HTR-8/SVneo (cell line): Measurements from ENCODE around the gene ZFP14.

Experiments
- DNase-seq: peaks from one replicate; pipeline ENCODE4 v3.0.0; 2011; ENCODE audit warnings: low spot score, mixed read lengths; ENCODE audit not compliant: insufficient read length
- FAIRE-seq: peaks from 2 replicates; lab custom pipeline; 2011; peaks lifted over from hg19 to GRCh38; lab: Jason Lieb, UNC

ZFP14 gene

DNA sequence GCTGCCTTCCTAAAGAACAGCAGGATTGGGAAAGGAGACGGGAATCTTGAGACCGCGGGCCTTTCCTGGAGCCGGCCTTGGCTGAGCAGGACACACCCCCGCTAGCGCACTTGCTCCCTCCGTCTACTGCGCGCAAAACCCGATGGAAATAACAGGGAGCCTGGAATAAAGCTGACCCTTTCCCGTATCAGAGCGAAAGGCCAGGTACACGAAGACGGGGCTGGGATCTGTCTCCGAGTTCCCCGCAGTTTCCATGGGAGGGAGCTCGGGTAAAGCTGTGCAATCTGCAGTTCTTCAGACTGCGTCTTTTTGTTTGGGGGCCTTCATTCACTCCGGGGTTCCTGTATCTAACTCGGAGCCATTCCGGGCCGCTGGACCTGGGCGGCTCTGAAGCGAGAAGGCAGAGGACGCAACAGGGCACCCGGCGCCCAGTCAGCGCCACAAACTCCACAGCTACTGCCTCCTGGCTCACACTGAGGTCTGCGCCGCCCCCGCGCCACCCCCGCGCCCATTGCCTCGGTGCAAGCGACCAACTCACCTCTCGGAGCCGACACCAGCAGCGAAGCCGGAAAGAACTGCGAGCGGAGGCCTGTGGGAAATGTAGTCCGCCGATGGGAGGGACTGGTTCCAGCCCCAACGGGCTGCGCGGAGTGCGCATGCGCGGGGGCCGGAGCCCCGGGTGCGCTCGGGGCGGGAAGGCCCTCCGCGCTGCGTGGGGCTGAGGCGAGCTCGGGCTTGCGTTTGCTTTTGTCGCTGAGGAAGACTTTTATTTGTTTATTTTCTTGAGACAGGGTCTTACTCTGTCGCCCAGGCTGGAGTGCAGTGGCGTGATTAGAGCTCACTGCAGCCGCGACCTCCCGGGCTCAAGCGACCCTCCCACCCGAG, at the start of gene ZFP14:
TSS of gene ZFP14 (minus strand) at position 577 of the 885 bp plus-strand sequence. CDS start 11,309 bp downstream, outside the sequence.
- FAIRE-seq (peak; percentile 89), DNase-seq (peak; percentile 99)

DNA sequence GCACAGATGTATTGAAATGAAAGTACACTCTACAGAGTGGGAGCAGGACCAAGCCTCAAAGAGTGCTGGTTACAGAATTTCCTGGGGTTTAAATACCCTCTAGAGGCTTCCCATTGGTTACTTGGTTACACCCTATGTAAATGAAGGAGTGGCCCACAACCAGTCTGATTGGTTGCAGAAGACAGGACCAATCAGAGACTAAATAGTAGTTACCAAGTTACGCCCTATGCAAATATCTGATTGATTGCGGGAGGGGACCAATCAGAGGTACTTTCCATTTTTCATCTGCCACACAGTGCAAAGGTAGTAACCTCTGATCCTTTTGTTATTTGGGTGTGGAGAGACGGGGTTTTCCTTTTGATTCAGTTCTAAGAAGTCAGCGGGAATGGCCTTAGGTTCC, 44.9 kb upstream of the ZFP14 start:
- DNase-seq (no peak), FAIRE-seq (no peak)

DNA sequence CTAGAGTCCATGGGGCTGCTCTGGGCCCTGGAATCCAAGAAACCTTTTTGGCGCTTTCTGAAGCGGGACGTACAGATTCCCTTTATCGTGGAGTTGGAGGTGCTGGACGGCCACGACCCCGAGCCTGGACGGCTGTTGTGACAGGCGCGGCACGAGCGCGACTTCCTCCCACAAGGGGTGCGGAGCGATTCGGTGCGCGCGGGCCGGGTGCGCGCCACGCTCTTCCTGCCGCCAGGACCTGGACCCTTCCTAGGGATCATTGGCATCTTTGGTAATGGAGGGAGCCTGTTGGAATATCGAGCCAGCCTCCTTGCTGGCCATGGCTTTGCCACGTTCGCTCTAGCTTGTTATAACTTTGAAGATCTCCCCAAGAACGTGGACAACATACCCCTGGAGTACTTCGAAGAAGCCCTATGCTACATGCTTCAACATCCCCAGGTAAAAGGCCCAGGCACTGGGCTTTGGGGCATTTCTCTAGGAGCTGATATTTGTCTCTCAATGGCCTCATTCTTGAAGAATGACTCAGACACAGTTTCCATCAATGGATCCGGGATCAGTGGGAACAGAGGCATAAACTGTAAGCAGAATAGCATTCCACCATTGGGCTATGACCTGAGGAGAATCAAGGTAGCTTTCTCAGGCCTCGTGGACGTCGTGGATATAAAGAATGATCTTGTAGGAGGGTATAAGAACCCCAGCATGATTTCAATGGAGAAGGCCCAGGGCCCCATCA, 42.9 kb upstream of the ZFP14 start:
- FAIRE-seq (no peak), DNase-seq (no peak)

DNA sequence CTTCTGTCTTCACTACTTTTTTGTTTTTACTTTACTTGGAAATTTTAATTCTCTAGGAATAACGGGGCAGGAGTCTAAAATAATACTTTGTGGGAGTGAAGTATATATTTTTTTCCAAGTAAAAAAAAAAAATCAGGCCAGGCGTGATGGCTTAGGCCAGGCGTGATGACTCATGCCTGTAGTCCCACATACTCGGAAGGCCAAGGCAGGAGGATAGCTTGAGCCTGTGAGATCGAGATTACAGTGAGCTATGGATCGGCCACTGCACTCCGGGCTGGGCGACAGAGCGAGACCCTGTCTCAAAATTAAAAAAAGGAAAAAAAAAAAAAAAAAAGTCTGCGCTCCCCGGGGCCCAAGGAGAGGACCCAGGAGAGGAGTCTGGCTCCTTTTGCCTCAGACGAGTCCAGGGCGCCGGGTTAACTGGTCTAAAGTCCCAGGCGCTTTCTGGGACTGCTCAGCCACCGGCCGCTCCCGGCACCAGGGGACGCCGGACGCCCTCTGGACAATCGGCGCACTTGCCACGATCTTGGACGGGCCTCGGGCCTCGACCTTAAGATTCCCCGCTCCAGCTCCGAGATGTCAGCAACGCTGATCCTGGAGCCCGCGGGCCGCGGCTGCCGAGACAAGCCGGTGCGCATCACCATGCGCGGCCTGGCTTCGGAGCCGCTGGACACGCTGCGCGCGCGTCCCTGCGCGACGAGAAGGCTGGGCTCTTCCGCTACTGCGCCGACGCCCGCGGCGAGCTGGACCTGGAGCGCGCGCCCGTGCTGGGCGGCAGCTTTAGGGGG, 42.2 kb upstream of the ZFP14 start:
- DNase-seq (no peak), FAIRE-seq (no peak)

DNA sequence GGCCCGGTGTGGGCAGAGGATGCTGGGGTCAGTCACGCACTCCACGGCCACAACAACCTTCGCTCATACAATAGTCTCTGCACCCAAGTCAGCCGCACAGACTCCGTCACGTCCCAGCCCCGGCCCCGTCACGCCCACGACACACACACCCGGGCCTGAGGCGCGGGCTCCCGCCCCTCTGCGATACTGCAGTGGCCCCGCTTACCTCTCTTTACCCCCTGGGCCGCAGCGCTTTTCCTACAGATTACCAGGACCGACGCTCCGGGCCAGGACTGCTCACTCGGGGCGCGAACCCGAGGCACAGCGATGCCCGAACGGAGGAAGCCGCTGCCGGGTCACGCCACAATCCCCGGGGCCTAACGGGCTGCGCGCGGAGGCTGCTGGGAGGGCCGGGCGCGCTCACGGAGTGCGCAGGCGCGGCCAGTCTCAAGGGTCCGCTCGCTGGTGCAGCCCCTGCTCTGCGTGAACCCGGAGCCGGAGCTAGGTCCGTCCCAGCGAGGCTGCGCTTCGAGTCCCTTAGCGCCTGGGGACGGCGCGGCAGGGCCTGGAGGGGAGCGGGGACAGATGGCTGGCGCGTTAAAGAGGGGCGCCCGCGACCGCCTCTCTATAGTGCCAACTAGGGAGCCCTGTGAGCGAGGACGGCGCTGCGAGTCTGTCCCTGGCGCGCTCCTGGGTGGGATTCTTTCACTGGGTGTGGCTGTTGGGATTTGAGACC, 39.4 kb upstream of the ZFP14 start, which contains the start of gene ZFP82:
TSS of gene ZFP82 (minus strand) at position 358 of the 715 bp plus-strand sequence. CDS start 8,855 bp downstream, outside the sequence.
- FAIRE-seq: peak; percentile 90
- peak; percentile 88 for DNase-seq

GRCh38 chr19:36417752-36418286, 38.8 kb upstream of the ZFP14 start:
- DNase-seq (no peak), FAIRE-seq (no peak)

DNA sequence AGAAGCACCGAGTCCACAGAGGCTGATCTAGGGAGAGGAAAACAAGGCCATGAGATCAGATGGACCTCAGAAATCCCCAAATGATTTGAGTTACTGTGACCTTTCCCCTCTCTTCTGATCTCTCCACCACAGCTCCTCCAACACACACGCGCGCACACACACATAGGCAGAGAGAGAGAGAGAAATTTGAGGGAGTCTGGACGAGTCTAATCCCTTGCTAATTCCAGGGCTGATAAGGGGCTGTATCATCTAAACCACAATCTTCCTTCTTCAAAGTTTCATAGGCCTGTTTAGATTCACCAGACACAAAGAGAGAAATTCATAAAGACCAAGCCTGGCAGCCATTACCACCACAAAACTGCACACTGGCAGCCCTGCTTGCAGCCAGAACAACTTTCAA, 30.8 kb upstream of the ZFP14 start:
- FAIRE-seq (no peak), DNase-seq (no peak)

DNA sequence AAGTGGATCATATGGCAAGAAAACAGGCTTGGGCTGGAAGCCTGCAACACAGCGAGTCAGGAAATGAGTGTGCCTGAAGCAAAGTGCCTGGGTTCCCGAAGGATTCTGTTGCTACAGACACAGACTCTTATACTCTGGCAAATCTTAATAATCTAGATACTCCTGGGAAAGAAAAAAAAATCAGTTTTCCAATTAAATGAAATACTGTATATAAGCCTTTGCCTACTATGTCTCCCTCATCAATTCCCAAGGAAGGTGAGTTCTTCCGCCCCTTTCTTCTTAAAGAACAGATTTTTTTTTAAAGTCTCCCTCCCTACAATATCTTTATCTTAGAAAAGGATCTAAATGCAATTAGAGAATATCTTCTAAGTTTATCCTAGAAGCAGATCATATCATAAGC, 29.1 kb upstream of the ZFP14 start:
- DNase-seq: no peak
- FAIRE-seq: no peak

GRCh38 chr19:36404498-36404897, 25.5 kb upstream of the ZFP14 start:
- DNase-seq: no peak
- FAIRE-seq: no peak

DNA sequence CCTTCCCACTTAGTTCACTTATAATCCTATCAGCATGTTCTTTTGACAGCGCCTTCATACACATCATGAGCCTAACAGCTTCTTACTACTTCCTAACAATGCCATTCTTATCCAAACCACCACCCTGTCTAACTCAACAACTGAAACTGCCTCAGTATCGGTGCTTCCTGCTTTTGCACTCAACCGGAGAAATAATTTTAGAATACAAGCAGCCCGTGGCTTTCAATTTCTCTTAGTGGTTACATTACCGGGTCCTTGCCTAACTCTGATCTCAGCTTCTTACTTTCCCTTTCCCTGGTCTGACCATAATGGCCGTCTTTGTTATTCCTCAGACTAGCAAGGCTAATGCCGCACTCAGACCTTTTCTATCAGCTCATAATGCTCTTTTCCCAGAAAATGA, 22.5 kb upstream of the ZFP14 start:
- FAIRE-seq (no peak), DNase-seq (no peak)

DNA sequence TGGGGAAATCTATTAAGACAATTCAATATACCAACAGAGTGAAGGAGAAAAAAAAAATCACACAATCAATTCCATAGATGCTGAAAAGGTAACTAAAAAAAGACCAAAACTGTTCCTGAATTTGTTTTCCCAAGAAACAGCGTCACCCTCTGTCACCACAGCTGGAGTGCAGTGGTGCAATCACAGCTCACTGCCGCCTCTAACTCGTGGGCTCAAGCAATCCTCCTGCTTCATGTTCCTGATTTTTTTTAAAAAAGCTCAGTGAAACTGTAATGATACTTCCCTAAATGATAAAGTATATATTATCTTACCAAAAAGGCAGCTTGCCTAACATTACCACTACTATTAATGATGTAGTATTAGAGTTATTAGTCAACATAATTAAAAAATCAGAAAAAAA, 19.6 kb upstream of the ZFP14 start:
- DNase-seq (no peak), FAIRE-seq (no peak)

- FAIRE-seq (no peak), DNase-seq (no peak)
Measured at GRCh38 chr19:36392916-36393673, 14.1 kb upstream of the ZFP14 start.

DNA sequence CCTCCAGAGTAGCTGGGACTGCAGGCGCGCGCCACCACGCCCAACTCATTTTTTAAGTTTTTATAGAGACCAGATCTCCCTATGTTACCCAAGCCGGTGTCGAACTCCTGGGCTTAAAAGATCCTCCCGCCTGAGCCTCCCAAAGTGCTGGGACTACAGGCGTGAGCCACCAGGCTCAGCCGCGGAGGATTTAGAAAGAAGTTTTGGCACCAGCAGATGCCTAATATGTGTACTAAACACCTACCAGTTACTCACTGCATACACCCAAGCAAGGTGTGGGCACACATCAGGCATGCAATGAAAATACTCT, 464 bp upstream of the ZFP14 start:
- DNase-seq (no peak), FAIRE-seq (no peak)

GRCh38 chr19:36377541-36378178, 1.3 kb downstream of the ZFP14 start:
- FAIRE-seq (no peak), DNase-seq (no peak)

GRCh38 chr19:36373638-36374156, 5.3 kb downstream of the ZFP14 start:
- FAIRE-seq: no peak
- DNase-seq: no peak

- DNase-seq: no peak
- no peak for FAIRE-seq
Measured at GRCh38 chr19:36371886-36372285, 7.1 kb downstream of the ZFP14 start.

DNA sequence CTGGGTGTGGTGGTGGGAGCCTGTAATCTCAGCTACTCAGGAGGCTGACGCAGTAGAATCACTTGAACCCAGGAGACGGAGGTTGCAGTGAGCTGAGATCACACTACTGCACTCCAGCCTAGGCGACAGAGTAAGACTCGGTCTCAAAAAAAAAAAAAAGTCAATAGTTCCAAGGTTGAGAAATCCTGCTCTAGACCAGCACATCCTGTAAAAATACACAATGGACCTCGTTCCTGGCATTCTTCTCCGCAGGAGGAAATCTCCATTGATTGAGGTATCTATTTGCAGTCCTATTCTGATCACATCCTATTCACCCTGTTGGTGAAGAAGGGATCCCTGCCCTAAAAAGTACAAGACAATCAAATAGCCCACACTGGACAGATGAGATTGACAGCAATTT, 15.2 kb downstream of the ZFP14 start:
- no peak for DNase-seq
- no peak for FAIRE-seq

GRCh38 chr19:36340786-36341372, 38.1 kb downstream of the ZFP14 start:
- DNase-seq (no peak), FAIRE-seq (no peak)
